PC-9 (cell line): ENCODE data around the gene SEC16A. TPM values are rescaled to one million over a fixed set of nuclear protein-coding genes. Genes with fewer than 3 reads are reported as not detected.

Experiments
- BruUV-seq: library from RNA; stranded (reverse); fragments of 400-500 nt; replicated peaks from 2 replicates; lab custom pipeline; 2021; lab: Mats Ljungman, UMichigan
- CTCF ChIA-PET: fragments of 300-600 bp; sonication (Branson Sonifier 250); formaldehyde crosslinking; loops from one replicate; lab custom pipeline; 2022; ENCODE audit warnings: antibody characterized with exemption; lab: Charles Lee
- POLR2A ChIA-PET: fragments of 300-600 bp; sonication (Branson Sonifier 250); formaldehyde crosslinking; loops from one replicate; lab custom pipeline; 2022; ENCODE audit warnings: antibody characterized with exemption; ENCODE audit not compliant: unreplicated experiment; lab: Charles Lee
- DNase-seq, 2 experiments: peaks; one replicate each; pipeline versions ENCODE4 v3.0.0 to v3.0.0-alpha.2; 2015 to 2022; ENCODE audit warnings: mixed read lengths in 1 of 2
- H2AFZ ChIP-seq: fragments of 200-600 bp; sonication (generic); 2 replicates; pipeline ENCODE4 v1.8.1; 2017; ENCODE audit warnings: antibody characterized with exemption
- H3F3A ChIP-seq: fragments of 200-600 bp; sonication (generic); 2 replicates; pipeline ENCODE4 v1.8.1; 2017; ENCODE audit warnings: antibody characterized with exemption, mild to moderate bottlenecking, low read depth; ENCODE audit not compliant: insufficient read depth
- H3K27ac ChIP-seq: fragments of 200-600 bp; sonication (generic); 2 replicates; pipeline ENCODE4 v1.6.1; 2016; ENCODE audit warnings: mixed run types
- H3K27me3 ChIP-seq: fragments of 200-600 bp; sonication (generic); 2 replicates; pipeline ENCODE4 v1.6.1; 2016; ENCODE audit warnings: low read depth, mixed run types; ENCODE audit not compliant: insufficient read depth
- H3K36me3 ChIP-seq: fragments of 200-600 bp; sonication (generic); 2 replicates; pipeline ENCODE4 v1.6.1; 2016; ENCODE audit warnings: low read depth, mixed run types
- H3K4me1 ChIP-seq: fragments of 200-600 bp; sonication (generic); replicated peaks from 2 replicates; pipeline ENCODE4 v1.6.1; 2016; ENCODE audit warnings: mixed run types; ENCODE audit not compliant: insufficient read depth
- H3K4me2 ChIP-seq: fragments of 200-600 bp; sonication (generic); 2 replicates; pipeline ENCODE4 v1.6.1; 2017; ENCODE audit warnings: mixed run types
- H3K4me3 ChIP-seq: fragments of 200-600 bp; sonication (generic); 2 replicates; pipeline ENCODE4 v1.6.1; 2016; ENCODE audit warnings: mixed run types
- H3K79me2 ChIP-seq: fragments of 200-600 bp; sonication (generic); 2 replicates; pipeline ENCODE4 v1.6.1; 2017; ENCODE audit warnings: low read depth, mixed run types
- H3K9me2 ChIP-seq: fragments of 200-600 bp; sonication (generic); 2 replicates; pipeline ENCODE4 v1.8.1; 2017; ENCODE audit warnings: mild to moderate bottlenecking; ENCODE audit not compliant: insufficient read depth
- H3K9me3 ChIP-seq: fragments of 200-600 bp; sonication (generic); 2 replicates; pipeline ENCODE4 v1.8.1; 2016; ENCODE audit warnings: low read depth; ENCODE audit not compliant: insufficient read depth
- H4K20me1 ChIP-seq: fragments of 200-600 bp; sonication (generic); 2 replicates; pipeline ENCODE4 v1.8.1; 2017; ENCODE audit not compliant: insufficient read depth
- EZH2 ChIP-seq: fragments of 200-600 bp; sonication (generic); IDR thresholded peaks from 2 replicates; pipeline ENCODE4 v1.8.0; 2017; ENCODE audit warnings: antibody characterized with exemption, low read depth
- intact Hi-C: fragments of 100-400 bp; cut with micrococcal nuclease; formaldehyde crosslinking; loops from one replicate; pipeline ENCODE4 v1.10.0; 2022; ENCODE audit not compliant: unreplicated experiment
- total RNA-seq: library from RNA; stranded (reverse); gene quantifications from 2 replicates; pipeline ENCODE4 v1.2.3, GENCODE V29; 2021
- TF ChIP-seq, protein P1 (sequence below): fragments of 200-600 bp; sonication (generic); conservative IDR thresholded peaks from 2 replicates; pipeline ENCODE4 v1.6.1; 2017; ENCODE audit warnings: mixed run types, antibody characterized with exemption, mild to moderate bottlenecking, moderate library complexity

The SEC16A gene
- total RNA-seq, 1 experiment from 2014 or later = 81.8 TPM

DNA sequence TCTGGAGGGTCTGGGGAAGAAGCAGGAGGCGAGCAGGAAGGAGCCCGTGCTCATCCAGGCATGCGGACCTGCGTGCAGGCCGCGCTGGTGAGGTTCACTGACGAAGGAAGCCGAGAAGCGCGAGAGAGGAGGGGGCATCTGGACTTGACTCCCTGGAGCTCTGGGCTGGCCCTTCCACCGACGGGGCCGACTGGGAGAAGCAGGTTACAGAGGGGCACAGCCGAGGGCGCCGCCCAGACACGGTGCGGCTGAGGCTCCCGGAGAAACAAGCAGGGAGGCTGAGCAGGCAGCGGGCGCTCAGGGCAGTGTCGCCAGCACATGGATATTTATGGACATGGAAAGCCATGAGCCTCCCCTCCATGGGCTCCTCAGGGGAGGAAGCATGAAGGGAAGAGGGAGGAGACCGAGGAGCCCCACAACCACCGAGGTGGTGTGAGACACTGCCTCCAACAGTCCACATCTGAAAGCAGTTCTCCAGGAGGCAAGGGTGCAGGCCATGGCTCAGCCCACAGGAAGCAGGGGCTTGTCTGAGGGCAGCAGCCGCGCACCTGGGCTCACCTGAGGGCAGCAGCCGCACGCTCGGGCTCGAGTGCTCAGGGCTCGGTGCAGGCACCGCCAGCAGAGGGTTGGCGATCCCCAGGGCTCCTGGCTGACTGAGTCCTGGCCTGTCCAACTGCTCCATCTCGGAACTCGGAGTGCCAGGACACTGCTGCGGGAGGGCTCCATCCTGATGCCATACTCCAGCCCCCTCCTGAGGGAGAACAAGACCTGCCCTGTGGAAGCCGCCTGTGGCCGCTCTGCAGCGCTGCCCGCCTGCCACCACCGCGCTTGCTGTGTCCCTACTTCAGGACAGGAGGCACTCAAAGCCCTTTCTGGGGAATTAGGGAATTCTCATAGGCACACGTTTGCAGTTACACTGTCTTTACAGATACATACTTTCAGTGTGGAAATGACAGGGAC, 27.5 kb downstream of the SEC16A start:
- DNase-seq = no peak
- Histone ChIP-seq H3K9me3 (no peaks in the 10 kb centered on the region), H3K4me1 (no peaks in the 10 kb centered on the region), H3K27ac (no peak overlapping the region), H2AFZ (no peak overlapping the region), H4K20me1 (peaks cover 15% of the 10 kb centered on the region; the same call in 1 of the 2 replicates), H3F3A (peaks cover 14% of the 10 kb centered on the region), H3K4me3 (no peak overlapping the region), H3K79me2 (no peaks in the 10 kb centered on the region), H3K4me2 (no peak overlapping the region), H3K27me3 (no peaks in the 10 kb centered on the region), H3K36me3 (peaks cover 12% of the 10 kb centered on the region), H3K9me2 (no peaks in the 10 kb centered on the region)
- TF ChIP-seq, protein P1, sequence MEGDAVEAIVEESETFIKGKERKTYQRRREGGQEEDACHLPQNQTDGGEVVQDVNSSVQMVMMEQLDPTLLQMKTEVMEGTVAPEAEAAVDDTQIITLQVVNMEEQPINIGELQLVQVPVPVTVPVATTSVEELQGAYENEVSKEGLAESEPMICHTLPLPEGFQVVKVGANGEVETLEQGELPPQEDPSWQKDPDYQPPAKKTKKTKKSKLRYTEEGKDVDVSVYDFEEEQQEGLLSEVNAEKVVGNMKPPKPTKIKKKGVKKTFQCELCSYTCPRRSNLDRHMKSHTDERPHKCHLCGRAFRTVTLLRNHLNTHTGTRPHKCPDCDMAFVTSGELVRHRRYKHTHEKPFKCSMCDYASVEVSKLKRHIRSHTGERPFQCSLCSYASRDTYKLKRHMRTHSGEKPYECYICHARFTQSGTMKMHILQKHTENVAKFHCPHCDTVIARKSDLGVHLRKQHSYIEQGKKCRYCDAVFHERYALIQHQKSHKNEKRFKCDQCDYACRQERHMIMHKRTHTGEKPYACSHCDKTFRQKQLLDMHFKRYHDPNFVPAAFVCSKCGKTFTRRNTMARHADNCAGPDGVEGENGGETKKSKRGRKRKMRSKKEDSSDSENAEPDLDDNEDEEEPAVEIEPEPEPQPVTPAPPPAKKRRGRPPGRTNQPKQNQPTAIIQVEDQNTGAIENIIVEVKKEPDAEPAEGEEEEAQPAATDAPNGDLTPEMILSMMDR = no peak
- TF ChIP-seq EZH2 = no peak
- BruUV-seq = no TSS peak
- POLR2A ChIA-PET = no interaction called here
- intact Hi-C loops = no loop called here
- CTCF ChIA-PET = no interaction called here

DNA sequence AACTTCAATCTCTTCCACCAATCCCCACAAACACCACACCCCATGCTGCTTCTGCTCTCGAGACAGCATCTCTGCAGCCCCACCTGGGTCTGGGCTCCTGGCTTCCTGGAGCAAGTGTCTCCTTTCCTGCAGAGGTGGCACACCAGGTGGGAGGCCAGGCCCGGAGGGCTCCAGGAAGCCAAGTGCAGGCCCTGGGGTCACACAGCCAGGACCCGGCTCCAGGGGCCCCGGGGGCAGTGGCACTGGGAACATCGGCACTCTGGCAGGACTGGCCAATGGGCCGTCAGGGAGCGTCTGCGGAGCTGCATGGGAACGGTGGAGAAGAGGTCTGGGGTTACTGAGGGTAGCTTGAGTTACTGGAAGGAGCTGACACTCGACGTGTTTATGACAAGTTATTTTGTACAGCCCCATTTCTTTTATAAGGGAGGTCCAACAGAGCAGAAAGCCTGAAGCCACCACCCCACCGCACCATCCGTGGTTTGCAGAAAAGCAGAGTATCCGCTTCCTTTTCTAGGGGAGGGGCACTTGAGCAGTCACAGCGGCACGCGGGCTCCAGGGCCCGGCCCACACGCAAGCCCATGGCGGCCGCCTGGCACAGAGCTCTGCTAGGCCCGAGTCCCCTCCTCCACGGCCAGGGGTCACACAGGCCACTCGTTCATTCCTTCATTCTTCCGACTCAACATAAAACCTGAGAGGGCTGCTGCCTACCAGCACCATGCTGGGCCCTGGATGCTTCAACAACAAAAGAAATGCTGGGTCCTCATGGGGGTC, 28.6 kb downstream of the SEC16A start:
- Histone ChIP-seq H3K79me2 (no peaks in the 10 kb centered on the region), H3K4me1 (no peaks in the 10 kb centered on the region), H3K9me3 (no peaks in the 10 kb centered on the region), H3K27ac (no peak overlapping the region), H3K27me3 (no peaks in the 10 kb centered on the region), H4K20me1 (peaks cover 16% of the 10 kb centered on the region; the same call in 1 of the 2 replicates), H3K4me2 (no peak overlapping the region), H3K9me2 (no peaks in the 10 kb centered on the region), H3K4me3 (no peak overlapping the region), H3K36me3 (peaks cover 12% of the 10 kb centered on the region), H3F3A (peaks cover 6% of the 10 kb centered on the region), H2AFZ (no peak overlapping the region)
- intact Hi-C loops = no loop called here
- ChIA-PET POLR2A (no interaction called here), CTCF (no interaction called here)
- no peak for DNase-seq
- no TSS peak for BruUV-seq
- no peak for TF ChIP-seq EZH2
- TF ChIP-seq, protein P1 = no peak

DNA sequence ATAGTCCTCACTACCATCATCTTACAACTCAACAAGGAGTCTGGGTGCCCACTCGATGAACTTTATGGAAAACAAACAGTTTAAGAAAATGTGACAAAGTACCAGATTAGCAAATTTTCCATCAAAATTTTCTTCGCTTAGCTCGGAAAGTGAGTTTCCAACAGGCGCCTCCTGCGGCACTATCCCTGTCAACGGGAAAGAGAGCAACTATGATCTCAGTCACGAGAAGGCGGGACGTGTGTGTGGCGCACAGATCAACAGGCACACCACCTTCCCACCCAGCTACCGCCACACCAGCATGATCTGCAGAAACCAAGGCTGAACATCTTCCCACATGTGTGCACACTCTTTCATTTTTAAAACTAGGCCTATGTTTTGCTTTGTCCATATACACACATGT, 29.5 kb downstream of the SEC16A start:
- Histone ChIP-seq H4K20me1 (peaks cover 13% of the 10 kb centered on the region; the same call in 1 of the 2 replicates), H3F3A (no peaks in the 10 kb centered on the region), H3K4me1 (no peaks in the 10 kb centered on the region), H3K9me2 (no peaks in the 10 kb centered on the region), H3K4me3 (no peak overlapping the region), H3K27ac (no peak overlapping the region), H3K9me3 (no peaks in the 10 kb centered on the region), H2AFZ (no peak overlapping the region), H3K27me3 (no peaks in the 10 kb centered on the region), H3K36me3 (peaks cover 5% of the 10 kb centered on the region; the same call in 1 of the 2 replicates), H3K79me2 (no peaks in the 10 kb centered on the region), H3K4me2 (no peak overlapping the region)
- intact Hi-C loops = no loop called here
- CTCF ChIA-PET = no interaction called here
- no peak for DNase-seq
- TF ChIP-seq EZH2 = no peak
- TF ChIP-seq, protein P1 = no peak
- no TSS peak for BruUV-seq
- POLR2A ChIA-PET = no interaction called here
